Thyroid gland (tissue), 4 donors: ENCODE measurements around the gene OXA1L. TPM values are rescaled to one million over a fixed set of nuclear protein-coding genes. Genes with fewer than 3 reads are reported as not detected.
"Not testable (repeated sequence)": the region's sequence is repeated elsewhere in the genome, so short reads cannot be mapped to it uniquely, and the experiment has no call there.

Experiments
- DNase-seq, 2 donors: peaks; one replicate each; pipeline ENCODE4 v3.0.0-alpha.2; 2019
- H3K27ac ChIP-seq, 3 donors: fragments of 200-600 bp; sonication (generic); 1 replicate in 2 of 3; 2 replicates in 1 of 3; pipeline ENCODE4 v1.5.1; 2016 to 2019; ENCODE audit warnings: mild to moderate bottlenecking in 1 of 3, moderate library complexity in 1 of 3
- H3K27me3 ChIP-seq: fragments of 200-600 bp; sonication (generic); one replicate; pipeline ENCODE4 v1.5.1; 2019
- H3K36me3 ChIP-seq, 2 donors: fragments of 200-600 bp; sonication (generic); one replicate each; pipeline ENCODE4 v1.5.1; 2016 to 2019
- H3K4me1 ChIP-seq, 2 donors: fragments of 200-600 bp; sonication (generic); one replicate each; pipeline ENCODE4 v1.5.1; 2017 to 2019
- H3K4me3 ChIP-seq, 3 donors: fragments of 200-600 bp; sonication (generic); replicated peaks in 1 of 3; 1 replicate in 2 of 3; 2 replicates in 1 of 3; pipeline ENCODE4 v1.5.1; 2016; ENCODE audit warnings: mild to moderate bottlenecking in 1 of 3
- H3K9me3 ChIP-seq: fragments of 200-600 bp; sonication (generic); one replicate; pipeline ENCODE4 v1.5.1; 2017
- CTCF ChIP-seq, 6 experiments: fragments of 200-600 bp in 3 of 6; fragments of 450-650 bp in 3 of 6; sonication (generic) in 3 of 6; IDR thresholded peaks; one replicate each; pipeline ENCODE4 v1.5.1; 2016 to 2019; ENCODE audit warnings: antibody characterized with exemption in 6 of 6, mild to moderate bottlenecking in 2 of 6, inconsistent platforms in 1 of 6, moderate library complexity in 1 of 6
- POLR2A ChIP-seq, 2 donors: fragments of 450-650 bp; IDR thresholded peaks; one replicate each; pipeline ENCODE4 v1.6.1; 2017; ENCODE audit warnings: antibody characterized with exemption in 2 of 2, mild to moderate bottlenecking in 2 of 2, moderate library complexity in 1 of 2
- WGBS, 2 donors: methylation state at CpG; one replicate each; pipeline ENCODE4 v1.1.5; 2017; 5-methylcytosine and 5-hydroxymethylcytosine counted together
- intact Hi-C: fragments of 100-400 bp; cut with DNase I; formaldehyde crosslinking; loops from one replicate; pipeline ENCODE4 v1.15.1; 2023
- total RNA-seq, 4 donors: library from RNA; depleted of rRNA; stranded (reverse); fragments of >200 nt; gene quantifications; one replicate each; pipeline ENCODE4 v1.2.3, GENCODE V29; 2016

The OXA1L gene
- total RNA-seq, 4 donors from 2014 or later, result 104 to 131 (median 117) TPM

- H3K36me3 ChIP-seq, result no peaks in the 10 kb centered on the region
- H3K9me3 ChIP-seq, result no peaks in the 10 kb centered on the region
- WGBS, 2 donors, result 86 to 88% methylated on average over 12 of the region's 12 CpGs
- no peaks in the 10 kb centered on the region for H3K27me3 ChIP-seq
- no peak overlapping the region for H3K27ac ChIP-seq
- no peak overlapping the region for H3K4me3 ChIP-seq
- intact Hi-C loops, result no loop called here
- peaks cover 0 to 10% of the 10 kb centered on the region in 2 donors for H3K4me1 ChIP-seq
- TF ChIP-seq CTCF (IDR thresholded peaks at IDR 0.05) (no peak), POLR2A (IDR thresholded peaks at IDR 0.05) (no peak)
- no peak for DNase-seq
These were observed 36.6 kb downstream of the OXA1L start for GRCh38 chr14:22802860-22803686.

- WGBS, 2 donors, result 84 to 91% methylated on average over 3 of the region's 3 CpGs
- Histone ChIP-seq H3K4me1 (peaks cover 0 to 10% of the 10 kb centered on the region in 2 donors), H3K27ac (no peak overlapping the region), H3K9me3 (no peaks in the 10 kb centered on the region), H3K4me3 (no peak overlapping the region), H3K27me3 (no peaks in the 10 kb centered on the region), H3K36me3 (no peaks in the 10 kb centered on the region)
- DNase-seq, result no peak
- intact Hi-C loops, result no loop called here
- TF ChIP-seq POLR2A (IDR thresholded peaks at IDR 0.05) (no peak), CTCF (IDR thresholded peaks at IDR 0.05) (no peak)
These were observed 37.1 kb downstream of the OXA1L start for GRCh38 chr14:22803687-22803974.

GRCh38 chr14:22805235-22805634, 38.7 kb downstream of the OXA1L start:
- H3K36me3 ChIP-seq, H3K4me3 ChIP-seq, intact Hi-C loops, H3K27me3 ChIP-seq, H3K9me3 ChIP-seq, DNase-seq, H3K27ac ChIP-seq: not testable (repeated sequence)
- H3K4me1 ChIP-seq, result peaks cover 0 to 10% of the 10 kb centered on the region in 2 donors
- 92 to 97% methylated on average over 4 of the region's 4 CpGs for WGBS, 2 donors

- H3K27ac ChIP-seq, result no peak overlapping the region
- intact Hi-C loops, result no loop called here
- no peaks in the 10 kb centered on the region for H3K27me3 ChIP-seq
- no peak overlapping the region for H3K4me3 ChIP-seq
- DNase-seq, result no peak
- no peaks in the 10 kb centered on the region for H3K9me3 ChIP-seq
- H3K36me3 ChIP-seq, result no peaks in the 10 kb centered on the region
- TF ChIP-seq CTCF (IDR thresholded peaks at IDR 0.05), result no peak
- no peak for TF ChIP-seq POLR2A (IDR thresholded peaks at IDR 0.05)
- H3K4me1 ChIP-seq, result peaks cover 0 to 10% of the 10 kb centered on the region in 2 donors
- 80 to 82% methylated on average over 13 of the region's 13 CpGs for WGBS, 2 donors
These were observed 41.1 kb downstream of the OXA1L start for GRCh38 chr14:22807432-22808087.

GRCh38 chr14:22808388-22809209, 42.1 kb downstream of the OXA1L start:
- peaks cover 0 to 15% of the 10 kb centered on the region in 2 donors for H3K4me1 ChIP-seq
- no peak overlapping the region for H3K4me3 ChIP-seq
- H3K27me3 ChIP-seq, result no peaks in the 10 kb centered on the region
- H3K36me3 ChIP-seq, result no peaks in the 10 kb centered on the region
- TF ChIP-seq POLR2A (IDR thresholded peaks at IDR 0.05) (no peak), CTCF (IDR thresholded peaks at IDR 0.05) (no peak)
- 85 to 89% methylated on average over 5 of the region's 5 CpGs for WGBS, 2 donors
- no peak for DNase-seq
- no peak overlapping the region for H3K27ac ChIP-seq
- H3K9me3 ChIP-seq, result no peaks in the 10 kb centered on the region
- intact Hi-C loops, result no loop called here
